H9 (cell line): ENCODE data around the gene MYO3A. TPM values are rescaled to one million over a fixed set of nuclear protein-coding genes. Genes with fewer than 3 reads are reported as not detected.

Experiments
- DNase-seq: peaks from one replicate; pipeline ENCODE4 v3.0.0-alpha.2; 2017
- H2AFZ ChIP-seq: one replicate; pipeline ENCODE4 v1.6.1; 2013; ENCODE audit warnings: mild to moderate bottlenecking, low read length, control low read depth, moderate library complexity
- H2AK5ac ChIP-seq: 2 replicates; pipeline ENCODE4 v1.6.1; 2013; ENCODE audit warnings: low read length, control low read depth, mixed read lengths; ENCODE audit not compliant: insufficient read length
- H2BK120ac ChIP-seq: one replicate; pipeline ENCODE4 v1.6.1; 2013; ENCODE audit warnings: low read depth, mild to moderate bottlenecking, low read length, control low read depth, inconsistent platforms; ENCODE audit not compliant: poor library complexity, severe bottlenecking
- H2BK12ac ChIP-seq: 2 replicates; pipeline ENCODE4 v1.6.1; 2013; ENCODE audit warnings: low read length, control low read depth, mixed read lengths, low read depth; ENCODE audit not compliant: insufficient read length
- H2BK15ac ChIP-seq: 2 replicates; pipeline ENCODE4 v1.6.1; 2013; ENCODE audit warnings: low read depth, low read length, control low read depth
- H2BK20ac ChIP-seq: one replicate; pipeline ENCODE4 v1.6.1; 2013; ENCODE audit warnings: low read depth, mild to moderate bottlenecking, low read length, control low read depth, inconsistent platforms; ENCODE audit not compliant: poor library complexity, severe bottlenecking
- H2BK5ac ChIP-seq: 2 replicates; pipeline ENCODE4 v1.6.1; 2013; ENCODE audit warnings: low read length, control low read depth, mixed read lengths; ENCODE audit not compliant: insufficient read length
- H3K14ac ChIP-seq: 2 replicates; pipeline ENCODE4 v1.6.1; 2013; ENCODE audit warnings: low read length, control low read depth; ENCODE audit not compliant: insufficient read depth
- H3K18ac ChIP-seq: 2 replicates; pipeline ENCODE4 v1.6.1; 2013; ENCODE audit warnings: low read depth, mild to moderate bottlenecking, mixed read lengths, low read length, control low read depth; ENCODE audit not compliant: insufficient read length
- H3K23ac ChIP-seq: 2 replicates; pipeline ENCODE4 v1.6.1; 2013; ENCODE audit warnings: low read length, control low read depth, mixed read lengths, low read depth; ENCODE audit not compliant: insufficient read length
- H3K23me2 ChIP-seq: 2 replicates; pipeline ENCODE4 v1.6.1; 2013; ENCODE audit warnings: low read depth, mild to moderate bottlenecking, mixed read lengths, low read length, control low read depth; ENCODE audit not compliant: insufficient read length, poor library complexity, severe bottlenecking
- H3K27ac ChIP-seq: 2 replicates; pipeline ENCODE4 v1.5.1; 2013; ENCODE audit warnings: low read length, control low read depth, mixed read lengths, low read depth; ENCODE audit not compliant: insufficient read length
- H3K27me3 ChIP-seq: 2 replicates; pipeline ENCODE4 v1.6.1; 2013; ENCODE audit warnings: low read length, control low read depth, inconsistent platforms; ENCODE audit not compliant: insufficient read depth
- H3K4ac ChIP-seq: 2 replicates; pipeline ENCODE4 v1.6.1; 2013; ENCODE audit warnings: low read depth, mild to moderate bottlenecking, control low read depth, inconsistent platforms, low read length, moderate library complexity
- H3K4me1 ChIP-seq: 2 replicates; pipeline ENCODE4 v1.6.1; 2013; ENCODE audit warnings: low read length, control low read depth, inconsistent platforms; ENCODE audit not compliant: insufficient read depth
- H3K4me2 ChIP-seq: 2 replicates; pipeline ENCODE4 v1.6.1; 2013; ENCODE audit warnings: low read length, control low read depth, mixed read lengths; ENCODE audit not compliant: insufficient read length, insufficient read depth
- H3K56ac ChIP-seq: 2 replicates; pipeline ENCODE4 v1.6.1; 2013; ENCODE audit warnings: low read depth, mild to moderate bottlenecking, mixed read lengths, low read length, control low read depth; ENCODE audit not compliant: insufficient read length
- H3K79me1 ChIP-seq: 2 replicates; pipeline ENCODE4 v1.6.1; 2013; ENCODE audit warnings: low read depth, mild to moderate bottlenecking, moderate library complexity, low read length, control low read depth, inconsistent platforms; ENCODE audit not compliant: insufficient read depth, poor library complexity, severe bottlenecking
- H3K79me2 ChIP-seq: 2 replicates; pipeline ENCODE4 v1.6.1; 2013; ENCODE audit warnings: low read length, control low read depth, inconsistent platforms; ENCODE audit not compliant: insufficient read depth
- H3K9ac ChIP-seq: 2 replicates; pipeline ENCODE4 v1.6.1; 2013; ENCODE audit warnings: low read length, control low read depth, mixed read lengths; ENCODE audit not compliant: insufficient read length; ENCODE audit errors: extremely low read depth
- H3K9me3 ChIP-seq: one replicate; pipeline ENCODE4 v1.6.1; 2013; ENCODE audit warnings: low read depth, low read length, inconsistent platforms; ENCODE audit not compliant: control insufficient read depth
- H3T11ph ChIP-seq: one replicate; pipeline ENCODE4 v1.6.1; 2013; ENCODE audit warnings: mild to moderate bottlenecking, low read length, control low read depth, inconsistent platforms
- H4K20me1 ChIP-seq: one replicate; pipeline ENCODE4 v1.6.1; 2013; ENCODE audit not compliant: control insufficient read depth, insufficient read length, insufficient read depth
- H4K5ac ChIP-seq: 2 replicates; pipeline ENCODE4 v1.6.1; 2013; ENCODE audit warnings: low read depth, mild to moderate bottlenecking, mixed read lengths, low read length, control low read depth; ENCODE audit not compliant: insufficient read length
- H4K8ac ChIP-seq: replicated peaks from 2 replicates; pipeline ENCODE4 v1.6.1; 2013; ENCODE audit warnings: low read length, control low read depth, mixed read lengths, low read depth; ENCODE audit not compliant: insufficient read length
- H4K91ac ChIP-seq: 2 replicates; pipeline ENCODE4 v1.6.1; 2013; ENCODE audit warnings: low read depth, mild to moderate bottlenecking, moderate library complexity, mixed read lengths, low read length, control low read depth; ENCODE audit not compliant: insufficient read length
- H3K27ac Mint-ChIP-seq, 3 experiments: 2 replicates in 2 of 3; 3 replicates in 1 of 3; pipeline ENCODE4 v1.8.0; 2020 to 2021; ENCODE audit warnings: mixed read lengths in 3 of 3, mild to moderate bottlenecking in 1 of 3, moderate library complexity in 1 of 3
- H3K27me3 Mint-ChIP-seq: 2 replicates; pipeline ENCODE4 v1.8.0; 2021; ENCODE audit warnings: low read depth, mild to moderate bottlenecking, moderate library complexity, mixed read lengths
- H3K36me3 Mint-ChIP-seq, 3 experiments: 2 replicates in 2 of 3; 3 replicates in 1 of 3; pipeline ENCODE4 v1.8.0; 2020 to 2021; ENCODE audit warnings: low read depth in 3 of 3, mixed read lengths in 3 of 3; ENCODE audit not compliant: insufficient read depth in 1 of 3
- H3K4me1 Mint-ChIP-seq, 2 experiments: 2 replicates each; pipeline ENCODE4 v1.8.0; 2020; ENCODE audit warnings: mixed read lengths in 2 of 2
- H3K4me3 Mint-ChIP-seq, 2 experiments: 2 replicates in 1 of 2; 3 replicates in 1 of 2; pipeline ENCODE4 v1.8.0; 2020 to 2021; ENCODE audit warnings: mild to moderate bottlenecking in 2 of 2, mixed read lengths in 2 of 2, moderate library complexity in 1 of 2
- H3K9me3 Mint-ChIP-seq, 2 experiments: 2 replicates in 1 of 2; 3 replicates in 1 of 2; pipeline ENCODE4 v1.8.0; 2020; ENCODE audit warnings: mild to moderate bottlenecking in 2 of 2, mixed read lengths in 2 of 2, moderate library complexity in 1 of 2
- WGBS: extraction: QIAGEN DNeasy Blood & Tissue Kit; methylation state at CpG from one replicate; pipeline ENCODE4 v1.1.7; 2013; ENCODE audit warnings: missing lambda C conversion rate, low lambda C conversion rate, mixed read lengths; ENCODE audit not compliant: insufficient read length; ENCODE audit errors: extremely low coverage; 5-methylcytosine and 5-hydroxymethylcytosine counted together
- total RNA-seq: library from RNA; stranded (reverse); gene quantifications from 2 replicates; pipeline ENCODE4 v1.2.1, GENCODE V29; 2021
- TF ChIP-seq, protein P1 (sequence below): fragments of 200-600 bp; sonication (generic); conservative IDR thresholded peaks from 3 replicates; pipeline ENCODE4 v1.8.0; 2021; ENCODE audit warnings: antibody characterized with exemption, mild to moderate bottlenecking

Gene MYO3A
- total RNA-seq, 1 experiment from 2014 or later, result 4.3 TPM

DNA sequence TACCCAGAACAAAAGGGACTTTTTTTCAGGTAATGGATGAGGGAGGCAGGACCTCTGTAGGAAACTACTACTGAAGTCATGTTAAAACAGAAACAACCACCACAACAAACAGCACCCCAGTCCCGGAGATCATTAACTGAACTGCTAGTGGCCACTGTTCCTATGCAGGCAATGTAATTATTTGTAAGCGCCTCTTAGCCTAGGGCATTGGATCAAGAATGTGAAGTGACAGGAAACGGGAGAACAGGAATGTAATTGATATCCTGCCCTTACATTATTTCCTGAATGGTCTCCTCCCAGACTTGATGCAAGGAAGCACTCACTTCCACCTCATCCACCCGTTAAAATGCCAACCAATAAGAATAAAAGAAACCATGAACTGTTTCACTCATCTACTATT is 265.8 kb downstream of the MYO3A start:
- Mint-ChIP-seq H3K27me3 (no peaks in the 10 kb centered on the region), H3K27ac (no peak overlapping the region), H3K4me3 (no peak overlapping the region), H3K4me1 (peaks cover 6 to 13% of the 10 kb centered on the region in 2 experiments; a peak in 3 of 4 replicates), H3K9me3 (no peaks in the 10 kb centered on the region), H3K36me3 (no peaks in the 10 kb centered on the region)
- Histone ChIP-seq H2BK5ac (no peak overlapping the region), H3K79me1 (no peaks in the 10 kb centered on the region), H3K4ac (no peak overlapping the region), H4K5ac (no peak overlapping the region), H2BK12ac (no peak overlapping the region), H3K23me2 (no peaks in the 10 kb centered on the region), H3K9me3 (no peaks in the 10 kb centered on the region), H3K27me3 (no peaks in the 10 kb centered on the region), H3K23ac (no peak overlapping the region), H3K14ac (no peak overlapping the region), H2AFZ (no peak overlapping the region), H2BK15ac (no peak overlapping the region), H3K4me2 (no peak overlapping the region), H3K79me2 (no peaks in the 10 kb centered on the region), H4K20me1 (no peaks in the 10 kb centered on the region), H3K9ac (no peak overlapping the region), H2BK120ac (no peak overlapping the region), H3K56ac (no peak overlapping the region), H4K91ac (no peak overlapping the region), H3K4me1 (peaks cover 3% of the 10 kb centered on the region; the same call in 1 of the 2 replicates), H3K18ac (no peak overlapping the region), H4K8ac (no peak overlapping the region), H2AK5ac (no peak overlapping the region), H3K27ac (no peak overlapping the region), H2BK20ac (no peak overlapping the region), H3T11ph (no peak overlapping the region)
- WGBS, result no CpG with 5 or more reads among the region's 4 CpGs
- DNase-seq, result no peak
- TF ChIP-seq, protein P1, sequence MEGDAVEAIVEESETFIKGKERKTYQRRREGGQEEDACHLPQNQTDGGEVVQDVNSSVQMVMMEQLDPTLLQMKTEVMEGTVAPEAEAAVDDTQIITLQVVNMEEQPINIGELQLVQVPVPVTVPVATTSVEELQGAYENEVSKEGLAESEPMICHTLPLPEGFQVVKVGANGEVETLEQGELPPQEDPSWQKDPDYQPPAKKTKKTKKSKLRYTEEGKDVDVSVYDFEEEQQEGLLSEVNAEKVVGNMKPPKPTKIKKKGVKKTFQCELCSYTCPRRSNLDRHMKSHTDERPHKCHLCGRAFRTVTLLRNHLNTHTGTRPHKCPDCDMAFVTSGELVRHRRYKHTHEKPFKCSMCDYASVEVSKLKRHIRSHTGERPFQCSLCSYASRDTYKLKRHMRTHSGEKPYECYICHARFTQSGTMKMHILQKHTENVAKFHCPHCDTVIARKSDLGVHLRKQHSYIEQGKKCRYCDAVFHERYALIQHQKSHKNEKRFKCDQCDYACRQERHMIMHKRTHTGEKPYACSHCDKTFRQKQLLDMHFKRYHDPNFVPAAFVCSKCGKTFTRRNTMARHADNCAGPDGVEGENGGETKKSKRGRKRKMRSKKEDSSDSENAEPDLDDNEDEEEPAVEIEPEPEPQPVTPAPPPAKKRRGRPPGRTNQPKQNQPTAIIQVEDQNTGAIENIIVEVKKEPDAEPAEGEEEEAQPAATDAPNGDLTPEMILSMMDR, result no peak
